ENCODE data around the gene FNDC3B.

Gene FNDC3B

GRCh38 chr3:172193436-172193835 lies 154.1 kb downstream of the FNDC3B start:
- H3K9ac ChIP-seq (ENCODE audit: low read length): no peak overlapping the region

GRCh38 chr3:172194702-172195406 lies 155.5 kb downstream of the FNDC3B start:
- H3K36me3 ChIP-seq (ENCODE audit: control insufficient read depth, insufficient read depth, low read length, severe bottlenecking): peaks cover 12% of the 10 kb centered on the region

More at GRCh38 chr3:172193436-172193835, 154.1 kb downstream of the FNDC3B start:
- Histone ChIP-seq H3K9me3 (ENCODE audit: control insufficient read depth, low read length) (no peaks in the 10 kb centered on the region), H3K36me3 (ENCODE audit: control insufficient read depth, insufficient read depth, low read length, severe bottlenecking) (peaks cover 8% of the 10 kb centered on the region), H3K4me1 (ENCODE audit: control insufficient read depth, insufficient read depth, low read length) (peaks cover 28% of the 10 kb centered on the region), H3K27me3 (replicated peaks; ENCODE audit: control insufficient read depth, insufficient read depth, low read length) (no peaks in the 10 kb centered on the region), H3K4me3 (ENCODE audit: low read length) (no peak overlapping the region)
- DNase-seq (ENCODE audit: low read depth): no peak

GRCh38 chr3:172195407-172195754 lies 156.0 kb downstream of the FNDC3B start:
- Histone ChIP-seq H3K36me3 (ENCODE audit: control insufficient read depth, insufficient read depth, low read length, severe bottlenecking) (peaks cover 12% of the 10 kb centered on the region), H3K27me3 (replicated peaks; ENCODE audit: control insufficient read depth, insufficient read depth, low read length) (no peaks in the 10 kb centered on the region), H3K9me3 (ENCODE audit: control insufficient read depth, low read length) (no peaks in the 10 kb centered on the region), H3K4me3 (ENCODE audit: low read length) (no peak overlapping the region), H3K4me1 (ENCODE audit: control insufficient read depth, insufficient read depth, low read length) (peaks cover 21% of the 10 kb centered on the region), H3K9ac (ENCODE audit: low read length) (no peak overlapping the region)
- DNase-seq (ENCODE audit: low read depth): no peak

More at GRCh38 chr3:172194702-172195406, 155.5 kb downstream of the FNDC3B start:
- peaks cover 26% of the 10 kb centered on the region for H3K4me1 ChIP-seq (ENCODE audit: control insufficient read depth, insufficient read depth, low read length)
- H3K4me3 ChIP-seq (ENCODE audit: low read length): no peak overlapping the region
- H3K27me3 ChIP-seq (replicated peaks; ENCODE audit: control insufficient read depth, insufficient read depth, low read length): no peaks in the 10 kb centered on the region
- no peak for DNase-seq (ENCODE audit: low read depth)
- H3K9me3 ChIP-seq (ENCODE audit: control insufficient read depth, low read length): no peaks in the 10 kb centered on the region
- no peak overlapping the region for H3K9ac ChIP-seq (ENCODE audit: low read length)

GRCh38 chr3:172197344-172197743 lies 158.0 kb downstream of the FNDC3B start:
- H3K4me3 ChIP-seq (ENCODE audit: low read length): no peak overlapping the region
- DNase-seq (ENCODE audit: low read depth): no peak
- H3K4me1 ChIP-seq (ENCODE audit: control insufficient read depth, insufficient read depth, low read length): peaks cover 33% of the 10 kb centered on the region
- H3K27me3 ChIP-seq (replicated peaks; ENCODE audit: control insufficient read depth, insufficient read depth, low read length): no peaks in the 10 kb centered on the region
- no peaks in the 10 kb centered on the region for H3K9me3 ChIP-seq (ENCODE audit: control insufficient read depth, low read length)
- peaks cover 6% of the 10 kb centered on the region for H3K36me3 ChIP-seq (ENCODE audit: control insufficient read depth, insufficient read depth, low read length, severe bottlenecking)
- no peak overlapping the region for H3K9ac ChIP-seq (ENCODE audit: low read length)

- Histone ChIP-seq H3K27me3 (replicated peaks; ENCODE audit: control insufficient read depth, insufficient read depth, low read length) (no peaks in the 10 kb centered on the region), H3K4me3 (ENCODE audit: low read length) (no peak overlapping the region), H3K9ac (ENCODE audit: low read length) (no peak overlapping the region), H3K4me1 (ENCODE audit: control insufficient read depth, insufficient read depth, low read length) (peaks cover 43% of the 10 kb centered on the region), H3K9me3 (ENCODE audit: control insufficient read depth, low read length) (no peaks in the 10 kb centered on the region), H3K36me3 (ENCODE audit: control insufficient read depth, insufficient read depth, low read length, severe bottlenecking) (peaks cover 6% of the 10 kb centered on the region)
- DNase-seq (ENCODE audit: low read depth): no peak
Observed at GRCh38 chr3:172198428-172198827, 159.1 kb downstream of the FNDC3B start.

GRCh38 chr3:172199850-172200369 lies 160.5 kb downstream of the FNDC3B start:
- Histone ChIP-seq H3K4me1 (ENCODE audit: control insufficient read depth, insufficient read depth, low read length) (peaks cover 55% of the 10 kb centered on the region), H3K36me3 (ENCODE audit: control insufficient read depth, insufficient read depth, low read length, severe bottlenecking) (peaks cover 6% of the 10 kb centered on the region), H3K4me3 (ENCODE audit: low read length) (no peak overlapping the region), H3K27me3 (replicated peaks; ENCODE audit: control insufficient read depth, insufficient read depth, low read length) (no peaks in the 10 kb centered on the region), H3K9me3 (ENCODE audit: control insufficient read depth, low read length) (no peaks in the 10 kb centered on the region), H3K9ac (ENCODE audit: low read length) (no peak overlapping the region)
- DNase-seq (ENCODE audit: low read depth): no peak

GRCh38 chr3:172201136-172201869 lies 161.9 kb downstream of the FNDC3B start:
- Histone ChIP-seq H3K27me3 (replicated peaks; ENCODE audit: control insufficient read depth, insufficient read depth, low read length) (no peaks in the 10 kb centered on the region), H3K9me3 (ENCODE audit: control insufficient read depth, low read length) (no peaks in the 10 kb centered on the region), H3K36me3 (ENCODE audit: control insufficient read depth, insufficient read depth, low read length, severe bottlenecking) (peaks cover 13% of the 10 kb centered on the region), H3K9ac (ENCODE audit: low read length) (peak overlapping the region; percentile 62), H3K4me1 (ENCODE audit: control insufficient read depth, insufficient read depth, low read length) (peaks cover 52% of the 10 kb centered on the region), H3K4me3 (ENCODE audit: low read length) (peak overlapping the region; percentile 27)
- DNase-seq (ENCODE audit: low read depth): no peak

GRCh38 chr3:172201870-172202236 lies 162.5 kb downstream of the FNDC3B start:
- Histone ChIP-seq H3K36me3 (ENCODE audit: control insufficient read depth, insufficient read depth, low read length, severe bottlenecking) (peaks cover 13% of the 10 kb centered on the region), H3K27me3 (replicated peaks; ENCODE audit: control insufficient read depth, insufficient read depth, low read length) (no peaks in the 10 kb centered on the region), H3K4me1 (ENCODE audit: control insufficient read depth, insufficient read depth, low read length) (peaks cover 52% of the 10 kb centered on the region), H3K4me3 (ENCODE audit: low read length) (peak overlapping the region; percentile 27), H3K9ac (ENCODE audit: low read length) (peak overlapping the region; percentile 62), H3K9me3 (ENCODE audit: control insufficient read depth, low read length) (no peaks in the 10 kb centered on the region)
- peak; percentile 79 for DNase-seq (ENCODE audit: low read depth)

GRCh38 chr3:172202797-172203196 lies 163.4 kb downstream of the FNDC3B start:
- Histone ChIP-seq H3K9ac (ENCODE audit: low read length) (peak overlapping the region; percentile 62), H3K36me3 (ENCODE audit: control insufficient read depth, insufficient read depth, low read length, severe bottlenecking) (peaks cover 11% of the 10 kb centered on the region), H3K4me1 (ENCODE audit: control insufficient read depth, insufficient read depth, low read length) (peaks cover 52% of the 10 kb centered on the region), H3K4me3 (ENCODE audit: low read length) (peak overlapping the region; percentile 27), H3K9me3 (ENCODE audit: control insufficient read depth, low read length) (no peaks in the 10 kb centered on the region), H3K27me3 (replicated peaks; ENCODE audit: control insufficient read depth, insufficient read depth, low read length) (no peaks in the 10 kb centered on the region)
- no peak for DNase-seq (ENCODE audit: low read depth)

GRCh38 chr3:172203522-172204258 lies 164.3 kb downstream of the FNDC3B start:
- no peaks in the 10 kb centered on the region for H3K27me3 ChIP-seq (replicated peaks; ENCODE audit: control insufficient read depth, insufficient read depth, low read length)
- H3K9ac ChIP-seq (ENCODE audit: low read length): peak overlapping the region; percentile 57
- DNase-seq (ENCODE audit: low read depth): no peak
- H3K4me3 ChIP-seq (ENCODE audit: low read length): peak overlapping the region; percentile 39
- no peaks in the 10 kb centered on the region for H3K9me3 ChIP-seq (ENCODE audit: control insufficient read depth, low read length)
- H3K4me1 ChIP-seq (ENCODE audit: control insufficient read depth, insufficient read depth, low read length): peaks cover 52% of the 10 kb centered on the region
- peaks cover 11% of the 10 kb centered on the region for H3K36me3 ChIP-seq (ENCODE audit: control insufficient read depth, insufficient read depth, low read length, severe bottlenecking)

- Histone ChIP-seq H3K27me3 (replicated peaks; ENCODE audit: control insufficient read depth, insufficient read depth, low read length) (no peaks in the 10 kb centered on the region), H3K4me3 (ENCODE audit: low read length) (no peak overlapping the region), H3K36me3 (ENCODE audit: control insufficient read depth, insufficient read depth, low read length, severe bottlenecking) (peaks cover 19% of the 10 kb centered on the region), H3K9me3 (ENCODE audit: control insufficient read depth, low read length) (no peaks in the 10 kb centered on the region), H3K9ac (ENCODE audit: low read length) (no peak overlapping the region), H3K4me1 (ENCODE audit: control insufficient read depth, insufficient read depth, low read length) (peaks cover 52% of the 10 kb centered on the region)
- no peak for DNase-seq (ENCODE audit: low read depth)
Observed at GRCh38 chr3:172204716-172205115, 165.3 kb downstream of the FNDC3B start.

All from adipocyte (in vitro differentiated cells).